Sigmoid colon (tissue), 7 donors: ENCODE results near the gene CDRT4. TPM values are rescaled to one million over a fixed set of nuclear protein-coding genes. Genes with fewer than 3 reads are reported as not detected.
A peak's percentile ranks its signal among the peaks of the same experiment; 100 is the strongest.

Experiments
- DNase-seq: peaks from one replicate; pipeline ENCODE4 v3.0.0-alpha.2; 2019
- H3K27ac ChIP-seq, 4 donors: fragments of 200-600 bp; sonication (generic); one replicate each; pipeline ENCODE4 v1.5.1; 2016 to 2019; ENCODE audit warnings: mild to moderate bottlenecking in 1 of 4
- H3K27me3 ChIP-seq, 3 donors: fragments of 200-600 bp; sonication (generic); one replicate each; pipeline ENCODE4 v1.5.1; 2019; ENCODE audit warnings: mild to moderate bottlenecking in 1 of 3
- H3K36me3 ChIP-seq, 4 donors: fragments of 200-600 bp; sonication (generic); one replicate each; pipeline ENCODE4 v1.5.1; 2016 to 2019
- H3K4me1 ChIP-seq, 4 donors: fragments of 200-600 bp; sonication (generic); one replicate each; pipeline ENCODE4 v1.5.1; 2017 to 2019
- H3K4me3 ChIP-seq, 4 donors: fragments of 200-600 bp; sonication (generic); one replicate each; pipeline ENCODE4 v1.5.1; 2017 to 2019; ENCODE audit warnings: mild to moderate bottlenecking in 2 of 4, moderate library complexity in 1 of 4
- H3K9me3 ChIP-seq, 4 donors: fragments of 200-600 bp in 3 of 4; sonication (generic) in 3 of 4; one replicate each; pipeline versions ENCODE4 v1.5.1 to v1.6.1; 2013 to 2019
- CTCF ChIP-seq, 4 experiments: fragments of 450-650 bp in 3 of 4; fragments of 200-600 bp in 1 of 4; IDR thresholded peaks; one replicate each; pipeline ENCODE4 v1.5.1; 2016 to 2019; ENCODE audit warnings: antibody characterized with exemption in 4 of 4, mild to moderate bottlenecking in 3 of 4, moderate library complexity in 2 of 4
- EP300 ChIP-seq, 4 donors: sonication (generic); formaldehyde crosslinking; IDR thresholded peaks; one replicate each; pipeline ENCODE4 v1.6.1; 2017; ENCODE audit warnings: antibody characterized with exemption in 4 of 4
- POLR2A ChIP-seq, 2 donors: fragments of 450-650 bp; IDR thresholded peaks; one replicate each; pipeline ENCODE4 v1.6.1; 2016; ENCODE audit warnings: antibody characterized with exemption in 2 of 2, mild to moderate bottlenecking in 2 of 2, moderate library complexity in 2 of 2
- POLR2AphosphoS5 ChIP-seq, 4 donors: sonication (generic); formaldehyde crosslinking; IDR thresholded peaks; one replicate each; pipeline ENCODE4 v1.6.1; 2017; ENCODE audit warnings: antibody characterized with exemption in 4 of 4
- WGBS, 2 donors: extraction: QIAGEN DNeasy Blood & Tissue Kit; methylation state at CpG; one replicate each; pipeline ENCODE4 v1.1.7; 2013; 5-methylcytosine and 5-hydroxymethylcytosine counted together
- intact Hi-C: fragments of 100-400 bp; cut with DNase I; formaldehyde crosslinking; loops from one replicate; pipeline ENCODE4 v1.15.1; 2023
- polyA plus RNA-seq, 3 donors: library from polyadenylated mRNA; stranded (reverse); fragments of 200-250 nt; gene quantifications; one replicate each; pipeline ENCODE4 v1.2.3, GENCODE V29; 2013
- total RNA-seq, 4 donors: library from RNA; depleted of rRNA; stranded (reverse); fragments of >200 nt; gene quantifications; one replicate each; pipeline ENCODE4 v1.1.0, GENCODE V29; 2016
- donor health status: healthy with polysubstance abuse.
- donor health status: Bipolar disorder and iron deficiency.
- donor health status: healthy.

Gene CDRT4
- total and polyA plus RNA-seq, 7 donors: 1.8 to 6.6 (median 3.6) TPM; not detected in 1

GRCh38 chr17:15498107-15498506, 30.7 kb upstream of the CDRT4 start:
- no peak overlapping the region for H3K4me3 ChIP-seq

GRCh38 chr17:15496735-15497670, 29.6 kb upstream of the CDRT4 start:
- peak overlapping the region in 2 of 4 donors; percentile 1 to 49 for H3K27ac ChIP-seq
- TF ChIP-seq EP300 (IDR thresholded peaks at IDR 0.05) (no peak), POLR2AphosphoS5 (IDR thresholded peaks at IDR 0.05) (no peak), CTCF (IDR thresholded peaks at IDR 0.05) (no peak), POLR2A (IDR thresholded peaks at IDR 0.05) (no peak)
- no peak for DNase-seq
- H3K9me3 ChIP-seq: no peaks in the 10 kb centered on the region
- no peak overlapping the region for H3K4me3 ChIP-seq
- intact Hi-C loops: no loop called here
- WGBS, 2 donors: 90 to 93% methylated on average over 7 of the region's 7 CpGs
- no peaks in the 10 kb centered on the region for H3K36me3 ChIP-seq
- peaks cover 0 to 6% (median 3%) of the 10 kb centered on the region in 4 donors for H3K4me1 ChIP-seq
- H3K27me3 ChIP-seq: no peaks in the 10 kb centered on the region

More at GRCh38 chr17:15498107-15498506, 30.7 kb upstream of the CDRT4 start:
- Histone ChIP-seq H3K4me1 (peaks cover 0 to 15% (median 12%) of the 10 kb centered on the region in 4 donors), H3K36me3 (no peaks in the 10 kb centered on the region), H3K27me3 (no peaks in the 10 kb centered on the region), H3K27ac (no peak overlapping the region), H3K9me3 (no peaks in the 10 kb centered on the region)
- WGBS, 2 donors: 86 to 90% methylated on average over 2 of the region's 2 CpGs
- TF ChIP-seq POLR2AphosphoS5 (IDR thresholded peaks at IDR 0.05): no peak
- TF ChIP-seq EP300 (IDR thresholded peaks at IDR 0.05): no peak
- no peak for TF ChIP-seq CTCF (IDR thresholded peaks at IDR 0.05)
- no peak for TF ChIP-seq POLR2A (IDR thresholded peaks at IDR 0.05)
- intact Hi-C loops: no loop called here
- DNase-seq: no peak

- TF ChIP-seq POLR2A (IDR thresholded peaks at IDR 0.05): no peak
- TF ChIP-seq EP300 (IDR thresholded peaks at IDR 0.05): no peak
- TF ChIP-seq CTCF (IDR thresholded peaks at IDR 0.05): no peak
- TF ChIP-seq POLR2AphosphoS5 (IDR thresholded peaks at IDR 0.05): no peak
- no peaks in the 10 kb centered on the region for H3K9me3 ChIP-seq
- intact Hi-C loops: no loop called here
- no peaks in the 10 kb centered on the region for H3K36me3 ChIP-seq
- H3K27ac ChIP-seq: peak overlapping the region in 3 of 4 donors; percentile 0 to 59 (median 27)
- H3K27me3 ChIP-seq: no peaks in the 10 kb centered on the region
- DNase-seq: no peak
- no peak overlapping the region for H3K4me3 ChIP-seq
- no peaks in the 10 kb centered on the region for H3K4me1 ChIP-seq
These were observed 27.4 kb upstream of the CDRT4 start for GRCh38 chr17:15494821-15495220.

DNA sequence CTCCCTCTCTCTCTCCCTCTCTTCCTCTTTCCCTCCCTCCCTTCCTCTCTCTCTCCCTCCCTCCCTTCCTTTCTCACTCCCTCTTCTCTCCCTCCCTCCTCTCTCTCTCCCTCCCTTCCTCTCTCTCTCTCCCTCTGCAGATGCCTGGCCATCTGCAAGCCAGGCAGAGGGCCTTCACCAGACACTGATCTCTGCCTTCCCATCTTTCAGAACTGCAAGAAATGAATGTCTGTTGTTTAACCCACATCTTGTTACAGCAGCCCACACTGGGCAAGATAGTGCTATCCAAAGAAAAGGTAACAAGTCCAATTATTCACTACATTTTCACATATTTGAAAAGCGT, 26.2 kb upstream of the CDRT4 start:
- TF ChIP-seq POLR2AphosphoS5 (IDR thresholded peaks at IDR 0.05) (no peak), EP300 (IDR thresholded peaks at IDR 0.05) (no peak), POLR2A (IDR thresholded peaks at IDR 0.05) (no peak), CTCF (IDR thresholded peaks at IDR 0.05) (no peak)
- no peaks in the 10 kb centered on the region for H3K9me3 ChIP-seq
- H3K27ac ChIP-seq: no peak overlapping the region
- intact Hi-C loops: no loop called here
- WGBS, 2 donors: 54 to 96% methylated on average over 1 of the region's 1 CpG
- no peaks in the 10 kb centered on the region for H3K27me3 ChIP-seq
- H3K36me3 ChIP-seq: no peaks in the 10 kb centered on the region
- H3K4me1 ChIP-seq: no peaks in the 10 kb centered on the region
- DNase-seq: no peak
- H3K4me3 ChIP-seq: no peak overlapping the region
